ENCODE results near the gene UTS2R. TPM values are rescaled to one million over a fixed set of nuclear protein-coding genes. Genes with fewer than 3 reads are reported as not detected.

UTS2R gene
- polyA plus RNA-seq, 1 of the 3 experiments (the other 2 are of a cell fraction): not detected

- Histone ChIP-seq H3K4me1 (ENCODE audit: control insufficient read depth in 1 of 2, insufficient read depth in 2 of 2, low read depth in 1 of 2, low read length in 1 of 2) (peaks cover 0 to 8% of the 10 kb centered on the region in 2 experiments; a peak in 1 of 4 replicates), H2AFZ (ENCODE audit: low read depth) (no peak overlapping the region), H3K27ac (ENCODE audit: low read depth in 2 of 2, low read length in 1 of 2) (no peak overlapping the region), H3K9me3 (no peaks in the 10 kb centered on the region), H3K9ac (no peak overlapping the region), H3K79me2 (ENCODE audit: insufficient read depth) (no peaks in the 10 kb centered on the region), H3K4me2 (no peak overlapping the region), H3K27me3 (ENCODE audit: insufficient read depth) (no peaks in the 10 kb centered on the region; the same call in 1 of the 2 replicates), H3K9me2 (no peaks in the 10 kb centered on the region), H3K36me3 (replicated peaks in 1 of 2; ENCODE audit: control insufficient read depth in 1 of 2, insufficient read depth in 2 of 2, low read length in 1 of 2) (no peaks in the 10 kb centered on the region), H3K4me3 (ENCODE audit: low read depth in 2 of 2, low read length in 1 of 2) (no peak overlapping the region), H4K20me1 (ENCODE audit: insufficient read depth) (no peaks in the 10 kb centered on the region), H3F3A (replicated peaks; ENCODE audit: insufficient read depth) (peaks cover 9% of the 10 kb centered on the region)
- ChIA-PET POLR2A (interaction anchor here (1.5 kb wide), 1 partner anchor 13 kb away, joined by 3 read pairs; no protein-coding TSS in a partner anchor), CTCF (interaction anchor here (0.9 to 5.5 kb wide), 12 partner anchors 9 to 184 kb away, joined by 3 to 76 read pairs (median 6); partner anchors contain the start of gene HEXD)
- TF ChIP-seq GATA2 (CRISPR knock-in tag; IDR thresholded peaks at IDR 0.05) (no peak), GABPA (IDR thresholded peaks at IDR 0.05; ENCODE audit: low read depth) (no peak), FOXM1 (IDR thresholded peaks at IDR 0.05; ENCODE audit: low read depth) (no peak), TEAD4 (IDR thresholded peaks at IDR 0.05; ENCODE audit: borderline replicate concordance, insufficient read depth) (no peak), CHD2 (IDR thresholded peaks at IDR 0.05; ENCODE audit: low read length, partially characterized antibody) (no peak), FOSL2 (IDR thresholded peaks at IDR 0.05; ENCODE audit: borderline replicate concordance, low read depth) (no peak), CTCF (IDR thresholded peaks at IDR 0.05) (no peak), PBX3 (IDR thresholded peaks at IDR 0.05) (no peak), YY1 (IDR thresholded peaks at IDR 0.05; ENCODE audit: low read depth) (no peak), MAX (IDR thresholded peaks at IDR 0.05; ENCODE audit: low read depth) (no peak), NRF1 (IDR thresholded peaks at IDR 0.05; ENCODE audit: low read depth, low read length) (no peak), RCOR1 (IDR thresholded peaks at IDR 0.05; ENCODE audit: low read length) (no peak), JUND (IDR thresholded peaks at IDR 0.05) (no peak), MEF2A (IDR thresholded peaks at IDR 0.05; ENCODE audit: borderline replicate concordance, low read depth) (no peak), RAD21 (IDR thresholded peaks at IDR 0.05; ENCODE audit: low read length) (no peak), FOXJ3 (CRISPR knock-in tag; IDR thresholded peaks at IDR 0.05) (no peak)
- TF ChIP-seq, protein P1, sequence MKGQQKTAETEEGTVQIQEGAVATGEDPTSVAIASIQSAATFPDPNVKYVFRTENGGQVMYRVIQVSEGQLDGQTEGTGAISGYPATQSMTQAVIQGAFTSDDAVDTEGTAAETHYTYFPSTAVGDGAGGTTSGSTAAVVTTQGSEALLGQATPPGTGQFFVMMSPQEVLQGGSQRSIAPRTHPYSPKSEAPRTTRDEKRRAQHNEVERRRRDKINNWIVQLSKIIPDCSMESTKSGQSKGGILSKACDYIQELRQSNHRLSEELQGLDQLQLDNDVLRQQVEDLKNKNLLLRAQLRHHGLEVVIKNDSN (IDR thresholded peaks at IDR 0.05; ENCODE audit: borderline replicate concordance, low read depth): no peak
- TF ChIP-seq, protein P2, sequence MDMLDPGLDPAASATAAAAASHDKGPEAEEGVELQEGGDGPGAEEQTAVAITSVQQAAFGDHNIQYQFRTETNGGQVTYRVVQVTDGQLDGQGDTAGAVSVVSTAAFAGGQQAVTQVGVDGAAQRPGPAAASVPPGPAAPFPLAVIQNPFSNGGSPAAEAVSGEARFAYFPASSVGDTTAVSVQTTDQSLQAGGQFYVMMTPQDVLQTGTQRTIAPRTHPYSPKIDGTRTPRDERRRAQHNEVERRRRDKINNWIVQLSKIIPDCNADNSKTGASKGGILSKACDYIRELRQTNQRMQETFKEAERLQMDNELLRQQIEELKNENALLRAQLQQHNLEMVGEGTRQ (IDR thresholded peaks at IDR 0.05; ENCODE audit: borderline replicate concordance, low read depth, low read length): no peak
- 44% methylated on average over 2 of the region's 2 CpGs for WGBS (ENCODE audit: low lambda C conversion rate)
- DNase-seq: no peak
Measured at GRCh38 chr17:82357394-82357793, 14.2 kb upstream of the UTS2R start.
